GM12864 (cell line): ENCODE data around the gene MIB2.

Source experiments
- DNase-seq: peaks from one replicate; pipeline ENCODE4 v3.0.0-alpha.2; 2011; ENCODE audit warnings: low read depth
- H3K4me3 ChIP-seq: 2 replicates; pipeline ENCODE4 v1.5.1; 2011; ENCODE audit warnings: mild to moderate bottlenecking, low read depth, low read length, control low read depth
- CTCF ChIP-seq: IDR thresholded peaks from 2 replicates; pipeline ENCODE4 v1.5.1; 2011; ENCODE audit warnings: low read depth, mild to moderate bottlenecking, moderate library complexity, low read length, control low read depth, inconsistent platforms; ENCODE audit errors: missing control alignments

The MIB2 gene

DNA sequence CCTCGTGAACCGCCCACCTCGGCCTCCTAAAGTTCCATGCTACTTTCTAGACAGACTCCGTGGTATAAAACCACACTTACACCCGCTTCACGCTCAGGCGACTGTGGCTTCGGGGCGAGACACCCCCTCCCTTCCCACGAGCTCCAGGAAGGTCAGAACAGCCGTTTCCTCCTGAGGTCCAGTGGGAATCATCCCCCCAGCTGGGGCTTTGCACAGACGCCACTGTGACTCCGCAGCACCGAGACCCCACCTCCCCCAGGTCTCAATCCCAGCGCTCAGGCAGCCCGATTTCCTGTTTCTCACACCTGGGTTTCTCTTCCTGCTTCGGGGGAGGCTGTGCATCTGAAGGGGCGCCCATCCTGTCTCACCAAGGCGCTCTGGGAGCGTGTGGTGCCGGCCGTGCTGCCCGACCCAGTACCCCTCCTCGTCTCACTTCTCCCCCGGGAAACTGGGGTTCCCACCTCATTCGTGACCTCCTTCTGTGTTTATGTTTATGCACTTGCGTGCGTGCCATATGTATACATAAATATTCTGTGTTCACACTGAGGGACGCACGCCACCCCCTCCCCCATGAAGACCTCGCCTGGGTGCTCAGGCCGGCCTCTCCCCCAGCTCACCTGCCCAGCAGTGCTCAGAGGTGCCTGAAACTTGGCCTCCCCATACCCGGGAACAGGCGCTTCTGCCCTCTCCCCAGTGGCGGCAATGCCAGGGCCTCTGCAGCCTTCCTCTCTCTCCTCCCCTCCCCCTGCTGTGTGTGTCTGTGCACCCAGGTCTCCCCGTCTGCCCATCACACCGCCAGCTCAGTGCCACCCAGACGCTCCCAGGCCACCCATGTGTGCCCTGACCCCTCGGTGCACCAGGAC, 62.6 kb downstream of the MIB2 start:
- peak overlapping the region; percentile 44 for H3K4me3 ChIP-seq
- DNase-seq, result peak; percentile 85
- no peak for TF ChIP-seq CTCF

GRCh38 chr1:1678581-1679380, 63.5 kb downstream of the MIB2 start:
- peak; percentile 78 for TF ChIP-seq CTCF
- peak; percentile 40 for DNase-seq
- H3K4me3 ChIP-seq, result no peak overlapping the region; the same call in 1 of the 2 replicates
